Activated naive CD8-positive, alpha-beta T cell treated with anti-CD3 and anti-CD28 coated beads, Interleukin-2, amount 50 U/mL, for 24 hours (primary cell): ENCODE data around the gene ABR.
"Not testable (repeated sequence)": the region's sequence is repeated elsewhere in the genome, so short reads cannot be mapped to it uniquely, and the experiment has no call there.

Source experiments
- ATAC-seq: fragments of 150-1000 bp; cut with Tn5 transposase; one replicate; pipeline ENCODE4 v1.10.0; 2021
- DNase-seq: peaks from one replicate; pipeline ENCODE4 v3.0.0; 2021
- H3K27ac Mint-ChIP-seq: one replicate; pipeline ENCODE4 v1.8.0; 2021; ENCODE audit warnings: mild to moderate bottlenecking, mixed read lengths
- H3K27me3 Mint-ChIP-seq: one replicate; pipeline ENCODE4 v1.8.0; 2021; ENCODE audit warnings: mixed read lengths
- H3K36me3 Mint-ChIP-seq: one replicate; pipeline ENCODE4 v1.8.0; 2021; ENCODE audit warnings: low read depth, mixed read lengths
- H3K4me1 Mint-ChIP-seq: one replicate; pipeline ENCODE4 v1.8.0; 2021; ENCODE audit warnings: mixed read lengths
- H3K4me3 Mint-ChIP-seq: one replicate; pipeline ENCODE4 v1.8.0; 2021; ENCODE audit warnings: mild to moderate bottlenecking, moderate library complexity, mixed read lengths
- H3K9me3 Mint-ChIP-seq: one replicate; pipeline ENCODE4 v1.8.0; 2021; ENCODE audit warnings: mixed read lengths

The ABR gene

DNA sequence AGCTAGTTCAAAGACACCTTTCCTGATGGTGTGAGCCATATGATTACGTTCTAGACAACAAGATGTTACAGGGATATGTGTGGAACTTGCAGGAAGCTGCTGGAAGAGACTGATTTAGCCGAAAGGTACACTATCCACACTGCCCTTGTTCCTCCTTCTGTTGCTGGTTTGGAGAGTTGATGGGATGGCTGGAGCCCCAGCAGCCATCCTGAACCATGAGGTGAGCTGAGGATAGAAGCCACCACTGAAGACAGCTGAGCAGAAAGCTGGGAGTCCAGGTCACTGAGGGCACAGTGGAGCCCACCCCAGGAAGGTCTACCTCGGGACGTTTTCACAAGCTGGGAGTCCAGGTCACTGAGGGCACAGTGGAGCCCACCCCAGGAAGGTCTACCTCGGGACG lies 51.3 kb downstream of the ABR start:
- not testable (repeated sequence) for H3K36me3 Mint-ChIP-seq, ATAC-seq, DNase-seq, H3K4me1 Mint-ChIP-seq, H3K27me3 Mint-ChIP-seq, H3K27ac Mint-ChIP-seq, H3K9me3 Mint-ChIP-seq, H3K4me3 Mint-ChIP-seq

DNA sequence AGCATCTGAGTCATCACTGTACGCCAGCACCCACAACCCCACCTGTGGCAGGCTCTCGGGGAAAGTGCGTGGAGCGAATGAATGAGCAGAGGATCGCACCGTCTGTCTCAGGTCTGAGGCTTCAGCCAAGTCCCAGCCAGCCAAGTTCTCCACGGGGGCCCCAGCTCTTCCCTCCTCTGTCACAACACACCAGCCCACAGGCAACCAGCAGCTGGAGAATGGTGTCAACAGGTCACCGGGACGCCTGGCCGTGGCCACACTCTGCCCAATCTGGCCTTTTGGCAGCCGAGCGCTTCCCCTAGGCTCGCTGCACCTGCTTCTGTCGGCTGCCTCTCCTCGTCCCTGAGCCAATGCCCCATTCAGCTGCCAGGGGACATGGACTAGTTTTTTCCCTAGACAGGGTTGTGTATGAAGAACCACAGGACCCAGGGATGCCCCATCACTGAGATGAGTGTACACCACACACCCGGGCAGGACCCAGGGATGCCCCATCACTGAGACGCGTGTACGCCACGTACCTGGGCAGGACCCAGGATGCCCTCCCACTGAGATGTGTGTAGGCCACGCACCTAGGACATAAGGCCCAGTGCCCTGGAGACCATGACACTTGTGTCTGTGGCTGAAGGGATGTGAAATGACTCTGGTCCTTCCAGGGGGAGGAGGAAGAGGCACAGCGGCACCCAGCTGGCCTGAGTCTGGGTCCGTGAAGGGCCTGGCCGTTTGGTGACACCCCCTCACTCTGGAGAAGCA lies 52.8 kb downstream of the ABR start:
- no peak for DNase-seq
- H3K4me1 Mint-ChIP-seq = peaks cover 5% of the 10 kb centered on the region
- H3K27ac Mint-ChIP-seq = no peak overlapping the region
- no peak for ATAC-seq
- no peak overlapping the region for H3K4me3 Mint-ChIP-seq
- peaks cover 2% of the 10 kb centered on the region for H3K36me3 Mint-ChIP-seq
- H3K9me3 Mint-ChIP-seq = no peaks in the 10 kb centered on the region
- peaks cover 2% of the 10 kb centered on the region for H3K27me3 Mint-ChIP-seq

DNA sequence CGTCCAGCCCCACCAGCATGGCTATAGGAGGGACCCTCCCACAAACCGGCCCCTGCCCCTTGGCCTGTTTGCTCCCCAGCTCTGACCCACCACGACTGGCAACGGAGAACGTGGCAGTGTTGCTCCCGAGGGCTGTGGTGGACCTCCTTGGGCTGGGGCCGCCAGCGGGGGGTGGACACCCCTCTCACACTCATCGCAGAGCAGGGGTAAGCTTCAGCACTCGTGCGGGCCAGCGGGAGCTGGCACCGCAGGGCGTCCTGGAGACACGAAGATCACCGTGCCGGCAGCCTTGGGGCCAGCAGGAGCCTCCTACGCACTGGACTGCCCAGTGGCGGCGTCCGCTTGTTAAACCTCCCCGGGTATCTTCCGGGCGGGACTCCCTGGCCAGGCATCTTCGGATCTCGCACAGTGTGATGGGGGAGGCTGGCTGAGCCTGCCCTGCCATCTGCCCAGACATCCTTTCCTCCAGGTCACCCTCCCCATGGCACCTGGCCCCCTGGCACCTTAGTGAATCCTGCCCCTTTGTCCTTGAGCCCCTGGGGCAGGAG lies 53.5 kb downstream of the ABR start:
- Mint-ChIP-seq H3K27ac (no peak overlapping the region), H3K4me1 (peaks cover 5% of the 10 kb centered on the region), H3K27me3 (peaks cover 2% of the 10 kb centered on the region), H3K9me3 (no peaks in the 10 kb centered on the region), H3K4me3 (no peak overlapping the region), H3K36me3 (peaks cover 2% of the 10 kb centered on the region)
- DNase-seq = no peak
- no peak for ATAC-seq

DNA sequence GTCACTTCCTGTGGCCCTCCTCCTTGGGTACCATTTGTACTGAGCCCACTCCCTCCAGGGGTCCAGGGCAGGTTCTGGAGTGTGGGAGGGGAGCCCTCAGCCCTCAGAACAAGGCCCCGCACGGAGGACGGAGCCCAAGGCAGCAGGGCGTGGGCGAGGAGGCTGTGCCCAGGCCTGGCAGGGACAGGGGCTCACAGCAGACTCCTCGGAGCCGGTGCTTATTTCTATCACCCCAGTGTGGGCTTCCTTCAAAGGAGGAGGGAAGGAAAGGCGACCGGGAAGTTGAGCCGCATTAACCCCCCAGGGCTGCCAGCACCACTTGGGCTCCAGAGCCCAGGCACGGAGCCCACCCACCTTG lies 54.0 kb downstream of the ABR start:
- no peak for ATAC-seq
- Mint-ChIP-seq H3K4me1 (peaks cover 5% of the 10 kb centered on the region), H3K27ac (no peak overlapping the region), H3K4me3 (no peak overlapping the region), H3K36me3 (peaks cover 2% of the 10 kb centered on the region), H3K27me3 (peaks cover 2% of the 10 kb centered on the region), H3K9me3 (no peaks in the 10 kb centered on the region)
- DNase-seq = no peak

DNA sequence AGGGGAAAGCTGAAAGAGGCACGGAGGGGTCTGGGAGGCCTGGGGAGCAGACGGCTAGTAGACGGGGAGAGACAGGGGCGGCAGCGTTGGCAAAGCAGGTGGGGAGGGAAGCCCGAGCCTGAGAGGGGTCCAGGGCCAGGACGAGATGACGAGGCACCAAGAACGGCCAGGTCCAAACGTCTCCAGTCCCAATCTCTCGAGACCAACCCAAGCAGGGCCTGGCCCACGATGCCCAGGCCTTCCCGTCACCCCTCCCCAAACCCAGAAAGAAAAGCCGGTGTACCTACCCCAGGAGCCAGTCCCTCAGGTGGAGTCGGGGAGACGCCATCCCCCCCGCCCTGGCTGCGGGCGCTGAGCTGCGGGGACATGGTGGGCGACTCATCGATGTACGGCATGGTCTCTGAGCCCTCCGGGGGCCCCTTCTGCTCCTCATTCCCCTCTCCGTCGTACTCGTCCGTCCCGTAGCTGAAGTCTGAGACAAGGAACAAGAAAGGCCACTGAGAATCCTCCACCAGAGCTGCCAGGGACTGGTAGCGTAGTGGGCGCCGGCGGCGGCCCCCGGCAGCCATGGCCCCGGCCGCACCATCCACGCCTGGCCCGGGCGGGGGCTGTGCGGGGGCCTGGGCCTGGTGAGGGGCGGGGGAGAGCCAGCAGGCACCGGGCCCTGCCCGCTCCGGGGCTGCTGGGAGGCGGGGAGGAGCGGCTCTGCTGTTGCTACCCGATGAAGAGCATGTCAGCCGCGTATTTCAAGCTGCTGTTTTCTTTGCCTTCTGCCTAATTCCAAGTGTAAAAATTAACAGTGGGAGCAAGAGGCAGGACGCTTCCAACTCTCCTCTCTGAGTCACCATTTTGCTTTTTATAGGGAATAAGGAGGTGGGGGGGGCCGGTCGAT lies 54.6 kb downstream of the ABR start:
- DNase-seq (no peak), ATAC-seq (no peak)
- peaks cover 5% of the 10 kb centered on the region for H3K4me1 Mint-ChIP-seq

DNA sequence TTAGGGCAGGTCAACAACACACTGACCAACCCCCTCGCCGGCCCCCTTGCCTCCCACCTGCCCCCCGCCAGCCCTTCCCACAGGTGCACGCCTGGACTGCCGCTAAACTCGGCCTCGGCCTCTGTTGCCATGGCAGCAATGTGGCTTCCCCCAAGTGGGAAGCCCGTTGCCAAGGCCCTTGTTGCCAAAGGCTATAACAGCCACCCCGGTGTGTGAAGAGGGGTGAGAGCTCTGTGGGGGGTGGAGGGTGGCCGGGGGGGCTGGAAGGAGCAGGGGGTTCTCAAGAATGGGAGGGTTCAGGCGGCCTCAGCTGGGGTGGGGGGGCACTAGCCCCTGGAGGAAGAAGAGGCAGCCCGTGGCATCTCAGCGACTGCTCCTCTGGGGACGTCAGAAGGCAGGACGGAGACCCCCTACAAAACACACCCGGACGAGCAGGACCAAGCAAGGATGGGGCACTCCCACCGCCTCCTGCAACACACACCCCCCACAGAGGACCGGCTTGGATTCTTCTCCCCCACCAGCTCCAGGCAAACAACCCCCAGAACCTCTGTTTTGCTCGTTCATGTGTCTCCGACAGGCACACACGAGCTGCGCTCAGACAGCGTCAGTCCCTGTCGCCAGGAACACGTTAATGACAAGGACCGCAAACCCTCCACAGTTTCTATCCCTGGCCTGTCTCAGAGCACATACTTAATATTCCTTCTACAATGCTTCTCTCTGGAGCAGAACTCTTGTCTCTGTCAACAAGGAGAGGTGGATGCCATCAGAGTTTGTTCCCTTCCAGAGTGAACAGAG lies 55.7 kb downstream of the ABR start:
- ATAC-seq (no peak), DNase-seq (no peak)
- Mint-ChIP-seq H3K9me3 (no peaks in the 10 kb centered on the region), H3K4me3 (no peak overlapping the region), H3K36me3 (peaks cover 2% of the 10 kb centered on the region), H3K27ac (no peak overlapping the region), H3K27me3 (peaks cover 2% of the 10 kb centered on the region), H3K4me1 (peaks cover 5% of the 10 kb centered on the region)

More for the DNA sequence above, 54.6 kb downstream of the ABR start:
- no peak overlapping the region for H3K4me3 Mint-ChIP-seq
- peaks cover 2% of the 10 kb centered on the region for H3K36me3 Mint-ChIP-seq
- no peak overlapping the region for H3K27ac Mint-ChIP-seq
- H3K27me3 Mint-ChIP-seq = peaks cover 2% of the 10 kb centered on the region
- no peaks in the 10 kb centered on the region for H3K9me3 Mint-ChIP-seq

DNA sequence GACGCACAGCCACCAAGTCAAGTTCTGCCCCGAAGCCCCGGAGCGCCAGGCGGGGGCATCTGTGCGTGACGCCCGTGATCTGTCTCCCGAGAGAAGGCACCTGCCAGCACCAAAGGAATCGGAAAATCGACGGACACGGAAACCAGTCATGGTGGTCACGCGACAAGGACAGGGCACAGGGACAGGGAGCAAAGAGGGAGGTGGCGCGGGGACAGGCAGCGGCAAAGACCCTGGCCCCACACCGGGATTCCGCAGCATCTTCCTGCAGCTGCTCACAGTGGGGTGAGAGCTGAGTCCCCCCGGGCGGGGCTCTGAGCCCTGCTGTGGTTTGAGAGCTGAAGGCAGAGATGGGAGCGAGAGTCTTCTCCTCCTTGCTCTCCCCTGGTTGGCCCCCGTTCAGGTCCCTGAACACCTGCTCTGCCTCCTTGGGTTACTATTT lies 56.4 kb downstream of the ABR start:
- no peak for ATAC-seq
- DNase-seq = no peak
- H3K4me1 Mint-ChIP-seq = peaks cover 5% of the 10 kb centered on the region
- H3K27ac Mint-ChIP-seq = no peak overlapping the region
- no peaks in the 10 kb centered on the region for H3K36me3 Mint-ChIP-seq
- H3K4me3 Mint-ChIP-seq = no peak overlapping the region
- no peaks in the 10 kb centered on the region for H3K9me3 Mint-ChIP-seq
- peaks cover 2% of the 10 kb centered on the region for H3K27me3 Mint-ChIP-seq

DNA sequence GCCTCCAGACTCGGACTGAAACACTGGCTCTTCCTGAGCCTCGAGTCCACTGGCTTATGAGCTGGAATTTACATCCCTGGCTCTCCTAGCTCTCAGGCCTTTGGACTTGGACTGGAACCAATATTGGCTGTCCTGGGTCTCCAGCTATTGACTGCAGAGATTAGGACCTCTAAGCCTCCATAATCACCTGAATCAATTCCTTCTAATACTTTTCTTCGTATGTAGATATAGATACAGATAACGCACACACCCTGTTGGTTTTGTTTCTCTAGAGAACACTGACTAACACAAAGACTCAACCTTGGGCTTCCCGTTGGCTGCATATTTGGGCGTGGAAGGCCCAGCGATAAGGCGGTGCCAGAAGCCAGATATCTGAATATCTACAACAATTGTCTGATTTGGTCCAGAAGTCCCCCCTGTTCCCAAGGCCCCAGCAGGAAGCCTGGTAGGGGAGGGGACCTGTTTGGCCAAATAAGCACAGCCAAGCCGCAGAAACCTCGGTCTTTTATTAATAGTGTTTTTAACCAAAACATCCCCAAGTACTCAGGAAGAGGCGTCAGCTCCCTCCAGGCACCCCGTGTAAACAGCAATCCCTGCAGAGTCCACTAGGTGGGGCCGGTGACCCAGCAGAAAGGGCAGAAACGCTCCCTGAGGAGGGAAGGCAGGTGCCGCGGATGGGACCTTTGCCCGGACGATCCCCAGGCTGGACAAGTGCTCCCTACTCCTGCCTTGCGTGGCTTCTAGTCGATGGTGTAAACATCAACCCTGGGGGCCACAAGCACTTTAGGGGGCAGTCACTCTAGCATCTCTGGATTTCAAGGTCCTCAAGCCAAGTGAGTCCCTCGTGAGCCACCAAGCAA lies 57.0 kb downstream of the ABR start:
- Mint-ChIP-seq H3K27me3 (peaks cover 2% of the 10 kb centered on the region), H3K27ac (no peak overlapping the region), H3K9me3 (no peaks in the 10 kb centered on the region), H3K4me1 (peaks cover 5% of the 10 kb centered on the region), H3K4me3 (no peak overlapping the region), H3K36me3 (no peaks in the 10 kb centered on the region)
- DNase-seq (peak; percentile 88), ATAC-seq (peak; percentile 83)

DNA sequence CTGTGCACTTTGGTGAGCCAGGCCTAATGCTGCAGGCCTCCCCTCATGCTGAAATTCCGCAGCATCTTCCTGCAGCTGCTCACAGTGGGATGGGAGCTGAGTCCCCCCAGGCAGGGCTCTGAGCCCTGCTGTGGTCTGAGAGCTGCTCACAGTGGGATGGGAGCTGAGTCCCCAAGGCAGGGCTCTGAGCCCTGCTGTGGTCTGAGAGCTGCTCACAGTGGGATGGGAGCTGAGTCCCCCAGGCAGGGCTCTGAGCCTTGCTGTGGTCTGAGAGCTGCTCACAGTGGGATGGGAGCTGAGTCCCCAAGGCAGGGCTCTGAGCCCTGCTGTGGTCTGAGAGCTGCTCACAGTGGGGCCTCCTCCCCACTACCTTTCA lies 58.4 kb downstream of the ABR start:
- H3K27me3 Mint-ChIP-seq, H3K27ac Mint-ChIP-seq, H3K9me3 Mint-ChIP-seq, H3K4me3 Mint-ChIP-seq, H3K36me3 Mint-ChIP-seq, H3K4me1 Mint-ChIP-seq, ATAC-seq, DNase-seq: not testable (repeated sequence)

DNA sequence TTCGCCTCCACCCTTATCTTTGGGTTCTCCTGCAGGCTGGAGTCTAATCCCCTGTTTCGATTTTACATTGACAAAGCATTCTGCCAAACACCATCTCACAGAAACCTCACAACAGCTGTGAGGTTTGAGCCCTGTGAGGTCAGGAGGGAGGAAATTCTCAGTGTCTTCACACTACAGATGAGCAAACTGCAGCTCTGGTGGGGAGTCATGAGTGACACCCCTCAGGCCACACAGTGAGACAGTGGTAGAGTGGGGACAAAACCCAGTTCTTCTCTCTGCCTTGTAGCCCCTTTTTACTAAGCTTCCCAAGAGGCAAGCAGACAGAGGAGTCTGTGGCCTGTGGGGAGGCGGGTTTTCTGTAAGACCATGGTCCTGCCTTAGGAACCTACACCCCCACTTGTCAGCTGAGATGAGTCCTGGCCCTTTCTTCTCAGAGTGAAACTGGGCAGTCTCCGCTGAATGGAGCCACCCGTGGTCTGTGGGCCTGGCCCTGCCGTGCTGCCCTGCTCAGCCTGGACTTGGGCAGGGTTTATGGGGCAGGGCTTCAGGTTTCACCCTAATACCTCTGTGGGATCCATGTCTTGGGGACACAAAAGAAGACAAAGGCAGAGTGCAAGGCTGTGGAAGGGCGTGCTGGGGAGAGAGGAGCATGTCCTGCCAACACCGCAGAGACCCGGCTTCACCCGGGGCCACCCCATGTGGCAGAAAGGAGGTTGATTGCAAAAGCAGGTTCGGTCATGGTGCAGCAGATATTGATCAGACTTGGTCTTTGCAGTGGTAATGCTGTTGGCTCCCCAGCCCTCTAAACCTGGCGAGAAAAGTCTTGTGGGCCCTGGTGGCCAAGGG lies 59.0 kb downstream of the ABR start:
- Mint-ChIP-seq H3K27ac (no peak overlapping the region), H3K9me3 (no peaks in the 10 kb centered on the region), H3K36me3 (no peaks in the 10 kb centered on the region), H3K4me1 (peaks cover 7% of the 10 kb centered on the region), H3K4me3 (no peak overlapping the region), H3K27me3 (peaks cover 2% of the 10 kb centered on the region)
- no peak for DNase-seq
- no peak for ATAC-seq

DNA sequence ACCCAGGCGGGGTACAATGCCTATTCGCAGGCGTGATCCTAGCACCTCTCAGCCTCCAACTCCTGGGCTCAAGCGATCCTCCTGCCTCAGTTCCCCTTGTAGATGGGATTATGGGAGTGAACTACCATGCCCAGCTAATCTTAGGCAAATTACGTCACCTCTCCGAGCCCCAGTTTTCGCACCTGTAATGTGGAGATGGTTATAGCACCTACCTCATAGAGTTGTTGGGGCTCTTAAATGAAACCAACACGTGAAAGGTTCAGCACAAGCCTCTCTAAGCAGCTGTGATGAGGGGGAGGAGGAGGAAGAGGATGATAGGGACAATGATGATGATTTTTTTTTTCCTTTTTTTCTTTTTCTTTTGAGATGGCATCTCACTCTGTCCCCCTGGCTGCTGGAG lies 59.9 kb downstream of the ABR start:
- Mint-ChIP-seq H3K4me1 (peaks cover 15% of the 10 kb centered on the region), H3K27ac (no peak overlapping the region), H3K36me3 (no peaks in the 10 kb centered on the region), H3K9me3 (no peaks in the 10 kb centered on the region), H3K27me3 (peaks cover 2% of the 10 kb centered on the region), H3K4me3 (no peak overlapping the region)
- DNase-seq (no peak), ATAC-seq (no peak)

DNA sequence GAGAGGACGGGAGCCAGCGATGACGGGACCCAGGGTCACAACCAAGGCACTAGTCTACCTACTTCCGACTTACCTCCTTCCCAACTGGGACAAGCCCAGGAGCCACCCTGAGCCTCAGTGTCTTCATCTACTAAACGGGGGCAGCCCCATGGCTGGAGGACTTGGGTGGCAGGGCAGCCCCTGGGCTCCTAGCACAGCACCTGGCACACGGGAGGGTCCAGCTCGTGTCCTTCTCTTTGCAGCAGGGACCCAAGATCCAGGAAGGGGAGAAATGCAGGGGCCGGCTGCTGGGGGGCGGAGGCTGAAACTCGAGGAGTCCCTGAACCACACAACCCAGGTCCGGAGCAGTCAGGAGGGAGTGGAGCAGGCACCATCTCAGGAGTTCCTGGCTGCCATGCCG lies 63.2 kb downstream of the ABR start:
- Mint-ChIP-seq H3K9me3 (no peaks in the 10 kb centered on the region), H3K36me3 (no peaks in the 10 kb centered on the region), H3K27ac (no peak overlapping the region), H3K27me3 (no peaks in the 10 kb centered on the region), H3K4me1 (peaks cover 22% of the 10 kb centered on the region), H3K4me3 (no peak overlapping the region)
- ATAC-seq (no peak), DNase-seq (no peak)

DNA sequence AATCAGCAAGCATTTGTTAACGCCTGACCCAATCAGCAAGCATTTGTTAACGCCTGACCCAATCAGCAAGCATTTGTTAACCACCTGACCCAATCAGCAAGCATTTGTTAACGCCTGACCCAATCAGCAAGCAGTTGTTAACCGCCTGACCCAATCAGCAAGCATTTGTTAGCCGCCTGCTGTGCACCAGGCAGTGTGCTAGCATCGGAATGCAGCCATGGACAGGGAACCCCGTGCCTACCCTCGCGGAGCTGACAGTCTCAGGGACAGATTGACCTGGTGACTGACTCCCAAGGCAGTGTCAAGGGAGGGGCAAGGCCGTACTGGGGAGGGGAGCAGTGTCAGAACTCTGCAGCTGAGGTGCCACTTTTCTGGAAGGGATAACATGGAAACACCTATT lies 66.9 kb downstream of the ABR start:
- Mint-ChIP-seq H3K9me3 (no peaks in the 10 kb centered on the region), H3K27ac (no peak overlapping the region)
- no peak for ATAC-seq

More for the DNA sequence above, 66.9 kb downstream of the ABR start:
- Mint-ChIP-seq H3K4me1 (peaks cover 44% of the 10 kb centered on the region), H3K4me3 (no peak overlapping the region), H3K36me3 (no peaks in the 10 kb centered on the region), H3K27me3 (no peaks in the 10 kb centered on the region)
- no peak for DNase-seq
